ENCODE results near the gene SEC24C. TPM values are rescaled to one million over a fixed set of nuclear protein-coding genes. Genes with fewer than 3 reads are reported as not detected.

Gene SEC24C
- total and polyA plus RNA-seq, 2 of the 13 experiments (the other 11 are each of a cell fraction or from before 2014, with no cell fraction given), result 63.1 to 66.4 TPM

DNA sequence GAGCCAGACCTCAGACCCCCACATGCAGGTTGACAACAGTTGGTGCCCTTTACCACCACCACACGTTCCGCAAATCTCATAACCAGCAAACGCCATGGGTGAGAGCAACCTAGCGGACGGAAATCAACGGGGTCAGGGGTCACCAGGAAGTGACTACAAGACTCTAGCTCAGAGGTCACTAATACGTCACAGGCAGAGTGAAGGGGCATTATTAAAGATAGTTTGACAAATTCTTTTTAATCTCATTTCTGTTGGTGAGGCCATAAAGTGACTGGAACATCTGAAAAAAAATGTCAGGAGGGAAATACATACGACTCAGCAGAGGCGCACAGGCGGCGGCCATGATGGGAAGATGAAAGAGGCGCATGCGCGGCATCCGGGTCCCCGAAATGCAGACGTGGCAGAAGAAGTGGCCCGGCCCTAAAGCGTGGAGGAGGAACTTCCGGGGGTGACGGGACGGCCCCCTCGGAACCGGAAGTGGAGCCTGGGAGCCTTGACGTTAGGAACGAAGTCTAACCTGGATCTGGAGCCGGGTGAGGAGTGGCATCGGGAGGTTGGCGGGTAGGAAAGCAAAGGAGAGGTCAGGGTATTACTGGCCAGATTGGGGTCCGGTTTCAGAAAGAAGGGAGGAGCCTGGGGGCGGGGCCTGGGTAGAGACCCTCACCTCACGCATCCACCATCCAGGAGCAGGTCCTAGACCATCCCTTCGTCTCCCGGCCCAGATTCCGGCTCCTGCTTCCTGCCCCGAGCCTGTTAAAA lies at the start of gene SEC24C (continued):
- TF ChIP-seq ZFY (CRISPR knock-in tag; IDR thresholded peaks at IDR 0.05), result peak; percentile 54; the same call in 1 of the 2 replicates
- TF ChIP-seq ZNF33A (CRISPR knock-in tag; IDR thresholded peaks at IDR 0.05; ENCODE audit: borderline replicate concordance), result peak; percentile 24; the same call in 1 of the 2 replicates
- TF ChIP-seq, protein P1, sequence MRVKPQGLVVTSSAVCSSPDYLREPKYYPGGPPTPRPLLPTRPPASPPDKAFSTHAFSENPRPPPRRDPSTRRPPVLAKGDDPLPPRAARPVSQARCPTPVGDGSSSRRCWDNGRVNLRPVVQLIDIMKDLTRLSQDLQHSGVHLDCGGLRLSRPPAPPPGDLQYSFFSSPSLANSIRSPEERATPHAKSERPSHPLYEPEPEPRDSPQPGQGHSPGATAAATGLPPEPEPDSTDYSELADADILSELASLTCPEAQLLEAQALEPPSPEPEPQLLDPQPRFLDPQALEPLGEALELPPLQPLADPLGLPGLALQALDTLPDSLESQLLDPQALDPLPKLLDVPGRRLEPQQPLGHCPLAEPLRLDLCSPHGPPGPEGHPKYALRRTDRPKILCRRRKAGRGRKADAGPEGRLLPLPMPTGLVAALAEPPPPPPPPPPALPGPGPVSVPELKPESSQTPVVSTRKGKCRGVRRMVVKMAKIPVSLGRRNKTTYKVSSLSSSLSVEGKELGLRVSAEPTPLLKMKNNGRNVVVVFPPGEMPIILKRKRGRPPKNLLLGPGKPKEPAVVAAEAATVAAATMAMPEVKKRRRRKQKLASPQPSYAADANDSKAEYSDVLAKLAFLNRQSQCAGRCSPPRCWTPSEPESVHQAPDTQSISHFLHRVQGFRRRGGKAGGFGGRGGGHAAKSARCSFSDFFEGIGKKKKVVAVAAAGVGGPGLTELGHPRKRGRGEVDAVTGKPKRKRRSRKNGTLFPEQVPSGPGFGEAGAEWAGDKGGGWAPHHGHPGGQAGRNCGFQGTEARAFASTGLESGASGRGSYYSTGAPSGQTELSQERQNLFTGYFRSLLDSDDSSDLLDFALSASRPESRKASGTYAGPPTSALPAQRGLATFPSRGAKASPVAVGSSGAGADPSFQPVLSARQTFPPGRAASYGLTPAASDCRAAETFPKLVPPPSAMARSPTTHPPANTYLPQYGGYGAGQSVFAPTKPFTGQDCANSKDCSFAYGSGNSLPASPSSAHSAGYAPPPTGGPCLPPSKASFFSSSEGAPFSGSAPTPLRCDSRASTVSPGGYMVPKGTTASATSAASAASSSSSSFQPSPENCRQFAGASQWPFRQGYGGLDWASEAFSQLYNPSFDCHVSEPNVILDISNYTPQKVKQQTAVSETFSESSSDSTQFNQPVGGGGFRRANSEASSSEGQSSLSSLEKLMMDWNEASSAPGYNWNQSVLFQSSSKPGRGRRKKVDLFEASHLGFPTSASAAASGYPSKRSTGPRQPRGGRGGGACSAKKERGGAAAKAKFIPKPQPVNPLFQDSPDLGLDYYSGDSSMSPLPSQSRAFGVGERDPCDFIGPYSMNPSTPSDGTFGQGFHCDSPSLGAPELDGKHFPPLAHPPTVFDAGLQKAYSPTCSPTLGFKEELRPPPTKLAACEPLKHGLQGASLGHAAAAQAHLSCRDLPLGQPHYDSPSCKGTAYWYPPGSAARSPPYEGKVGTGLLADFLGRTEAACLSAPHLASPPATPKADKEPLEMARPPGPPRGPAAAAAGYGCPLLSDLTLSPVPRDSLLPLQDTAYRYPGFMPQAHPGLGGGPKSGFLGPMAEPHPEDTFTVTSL (CRISPR knock-in tag; IDR thresholded peaks at IDR 0.05; ENCODE audit: borderline replicate concordance), result 0 out of 2 replicates have a peak, but pooled peaks have one; percentile 29
- TF ChIP-seq RARA (CRISPR knock-in tag; IDR thresholded peaks at IDR 0.05), result 0 out of 2 replicates have a peak, but pooled peaks have one; percentile 38
- TF ChIP-seq MEIS1 (CRISPR knock-in tag; IDR thresholded peaks at IDR 0.05; ENCODE audit: borderline replicate concordance), result peak; percentile 18; the same call in 1 of the 2 replicates
- TF ChIP-seq POLR2A (IDR thresholded peaks at IDR 0.05; ENCODE audit: insufficient read depth in 1 of 2, low read depth in 2 of 2, low read length in 2 of 2), result peak; percentile 73 to 91
- TF ChIP-seq ZNF430 (CRISPR knock-in tag; IDR thresholded peaks at IDR 0.05), result peak; percentile 70; the same call in 1 of the 2 replicates
- 0 out of 2 replicates have a peak, but pooled peaks have one; percentile 31 for TF ChIP-seq ZNF614 (CRISPR knock-in tag; IDR thresholded peaks at IDR 0.05; ENCODE audit: borderline replicate concordance)
- peak; percentile 97 for TF ChIP-seq YY1 (IDR thresholded peaks at IDR 0.05; ENCODE audit: insufficient read depth, insufficient replicate concordance, low read depth, low read length)
- peak; percentile 44; the same call in 1 of the 2 replicates for TF ChIP-seq FOXC1 (CRISPR knock-in tag; IDR thresholded peaks at IDR 0.05; ENCODE audit: borderline replicate concordance)
- peak; percentile 85 for TF ChIP-seq MAFF (IDR thresholded peaks at IDR 0.05; ENCODE audit: low read depth, low read length)
- TF ChIP-seq MXI1 (IDR thresholded peaks at IDR 0.05; ENCODE audit: borderline replicate concordance, low read depth, low read length), result peak; percentile 21; the same call in 1 of the 3 replicates
- TF ChIP-seq, protein P2, sequence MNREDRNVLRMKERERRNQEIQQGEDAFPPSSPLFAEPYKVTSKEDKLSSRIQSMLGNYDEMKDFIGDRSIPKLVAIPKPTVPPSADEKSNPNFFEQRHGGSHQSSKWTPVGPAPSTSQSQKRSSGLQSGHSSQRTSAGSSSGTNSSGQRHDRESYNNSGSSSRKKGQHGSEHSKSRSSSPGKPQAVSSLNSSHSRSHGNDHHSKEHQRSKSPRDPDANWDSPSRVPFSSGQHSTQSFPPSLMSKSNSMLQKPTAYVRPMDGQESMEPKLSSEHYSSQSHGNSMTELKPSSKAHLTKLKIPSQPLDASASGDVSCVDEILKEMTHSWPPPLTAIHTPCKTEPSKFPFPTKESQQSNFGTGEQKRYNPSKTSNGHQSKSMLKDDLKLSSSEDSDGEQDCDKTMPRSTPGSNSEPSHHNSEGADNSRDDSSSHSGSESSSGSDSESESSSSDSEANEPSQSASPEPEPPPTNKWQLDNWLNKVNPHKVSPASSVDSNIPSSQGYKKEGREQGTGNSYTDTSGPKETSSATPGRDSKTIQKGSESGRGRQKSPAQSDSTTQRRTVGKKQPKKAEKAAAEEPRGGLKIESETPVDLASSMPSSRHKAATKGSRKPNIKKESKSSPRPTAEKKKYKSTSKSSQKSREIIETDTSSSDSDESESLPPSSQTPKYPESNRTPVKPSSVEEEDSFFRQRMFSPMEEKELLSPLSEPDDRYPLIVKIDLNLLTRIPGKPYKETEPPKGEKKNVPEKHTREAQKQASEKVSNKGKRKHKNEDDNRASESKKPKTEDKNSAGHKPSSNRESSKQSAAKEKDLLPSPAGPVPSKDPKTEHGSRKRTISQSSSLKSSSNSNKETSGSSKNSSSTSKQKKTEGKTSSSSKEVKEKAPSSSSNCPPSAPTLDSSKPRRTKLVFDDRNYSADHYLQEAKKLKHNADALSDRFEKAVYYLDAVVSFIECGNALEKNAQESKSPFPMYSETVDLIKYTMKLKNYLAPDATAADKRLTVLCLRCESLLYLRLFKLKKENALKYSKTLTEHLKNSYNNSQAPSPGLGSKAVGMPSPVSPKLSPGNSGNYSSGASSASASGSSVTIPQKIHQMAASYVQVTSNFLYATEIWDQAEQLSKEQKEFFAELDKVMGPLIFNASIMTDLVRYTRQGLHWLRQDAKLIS (CRISPR knock-in tag; IDR thresholded peaks at IDR 0.05), result 0 out of 2 replicates have a peak, but pooled peaks have one; percentile 19
- peak; percentile 57 for TF ChIP-seq ZNF883 (CRISPR knock-in tag; IDR thresholded peaks at IDR 0.05; ENCODE audit: not compliant biosample characterization)
- TF ChIP-seq, protein P3, sequence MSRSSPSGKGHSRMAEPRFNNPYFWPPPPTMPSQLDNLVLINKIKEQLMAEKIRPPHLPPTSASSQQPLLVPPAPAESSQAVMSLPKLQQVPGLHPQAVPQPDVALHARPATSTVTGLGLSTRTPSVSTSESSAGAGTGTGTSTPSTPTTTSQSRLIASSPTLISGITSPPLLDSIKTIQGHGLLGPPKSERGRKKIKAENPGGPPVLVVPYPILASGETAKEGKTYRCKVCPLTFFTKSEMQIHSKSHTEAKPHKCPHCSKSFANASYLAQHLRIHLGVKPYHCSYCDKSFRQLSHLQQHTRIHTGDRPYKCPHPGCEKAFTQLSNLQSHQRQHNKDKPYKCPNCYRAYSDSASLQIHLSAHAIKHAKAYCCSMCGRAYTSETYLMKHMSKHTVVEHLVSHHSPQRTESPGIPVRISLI (CRISPR knock-in tag; IDR thresholded peaks at IDR 0.05; ENCODE audit: borderline replicate concordance), result peak; percentile 59; the same call in 1 of the 2 replicates

Data from HepG2 (cell line).